Erythroblast (primary cell): Measurements from ENCODE around the gene MYO16.

Source experiments
- GATA1 ChIP-seq: IDR thresholded peaks from 2 replicates; pipeline ENCODE4 v1.6.1; 2011; ENCODE audit warnings: low read depth, mild to moderate bottlenecking, control low read depth, low read length, moderate library complexity
- POLR2A ChIP-seq: IDR thresholded peaks from 2 replicates; pipeline ENCODE4 v1.6.1; 2011; ENCODE audit warnings: mild to moderate bottlenecking, low read length

- TF ChIP-seq POLR2A (no peak), GATA1 (no peak)
Observed at GRCh38 chr13:109123971-109124370, 494.6 kb downstream of the MYO16 start.
